GM18502 (cell line): ENCODE results near the gene NTSR2.

Experiments used
- ATAC-seq: cut with Tn5 transposase; IDR thresholded peaks from one replicate; pipeline ENCODE4 v1.9.1; 2021; ENCODE audit warnings: mild to moderate bottlenecking; ENCODE audit not compliant: unreplicated experiment, poor library complexity

Gene NTSR2

DNA sequence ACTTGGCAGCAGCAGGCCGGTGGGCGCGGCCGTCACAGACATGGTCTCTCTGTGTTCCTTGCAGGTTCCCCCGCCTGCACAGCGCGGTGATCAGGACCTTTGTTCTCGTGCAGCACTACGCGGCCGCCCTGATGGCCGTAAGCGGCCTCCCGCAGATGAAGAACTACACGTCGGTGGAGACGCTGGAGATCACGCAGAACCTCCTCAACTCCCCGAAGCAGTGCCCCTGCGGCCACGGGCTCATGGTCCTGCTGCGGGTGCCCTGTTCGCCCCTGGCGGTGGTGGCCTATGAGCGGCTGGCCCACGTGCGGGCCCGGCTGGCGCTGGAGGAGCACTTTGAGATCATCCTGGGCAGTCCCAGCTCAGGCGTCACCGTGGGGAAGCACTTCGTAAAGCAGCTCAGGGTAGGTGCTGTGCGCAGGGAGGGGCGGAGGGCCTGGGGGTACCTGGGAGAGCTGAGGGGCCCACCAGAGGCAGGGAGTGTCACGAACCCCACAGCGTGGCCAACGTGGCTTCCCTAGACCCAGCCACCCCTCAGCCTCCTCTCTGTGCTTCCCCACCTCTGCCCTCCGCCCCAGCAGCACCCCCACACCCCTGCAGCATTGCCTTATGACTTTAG is 59.3 kb downstream of the NTSR2 start:
- ATAC-seq: no peak
